Liver (tissue), 9 donors: ENCODE results near the gene GPR84. TPM values are rescaled to one million over a fixed set of nuclear protein-coding genes. Genes with fewer than 3 reads are reported as not detected.

Experiments
- DNase-seq: peaks from one replicate; pipeline ENCODE4 v3.0.0-alpha.2; 2017; ENCODE audit warnings: low spot score
- H3K27ac ChIP-seq, 2 donors: one replicate each; pipeline ENCODE4 v1.7.0; 2013; ENCODE audit warnings: inconsistent platforms in 2 of 2, low read length in 2 of 2, control low read depth in 1 of 2, low read depth in 1 of 2, mild to moderate bottlenecking in 1 of 2
- H3K27me3 ChIP-seq, 4 donors: one replicate each; pipeline versions ENCODE4 v1.6.1 to v1.7.0; 2013; ENCODE audit warnings: low read length in 3 of 4, inconsistent platforms in 1 of 4, mild to moderate bottlenecking in 1 of 4, moderate library complexity in 1 of 4; ENCODE audit not compliant: control insufficient read depth in 4 of 4, insufficient read depth in 4 of 4
- H3K36me3 ChIP-seq, 4 donors: one replicate each; pipeline versions ENCODE4 v1.6.1 to v1.7.0; 2013; ENCODE audit warnings: low read length in 3 of 4, mild to moderate bottlenecking in 3 of 4, low read depth in 1 of 4, moderate library complexity in 1 of 4; ENCODE audit not compliant: control insufficient read depth in 4 of 4, insufficient read depth in 3 of 4
- H3K4me1 ChIP-seq, 4 donors: one replicate each; pipeline versions ENCODE4 v1.6.1 to v1.7.0; 2013; ENCODE audit warnings: low read length in 3 of 4, mild to moderate bottlenecking in 3 of 4, moderate library complexity in 1 of 4; ENCODE audit not compliant: control insufficient read depth in 4 of 4, insufficient read depth in 4 of 4
- H3K4me3 ChIP-seq, 3 donors: one replicate each; pipeline versions ENCODE4 v1.6.1 to v1.7.0; 2013; ENCODE audit warnings: low read length in 3 of 3, control low read depth in 1 of 3, low read depth in 1 of 3, mild to moderate bottlenecking in 1 of 3
- H3K9ac ChIP-seq, 2 donors: one replicate each; pipeline ENCODE4 v1.7.0; 2013; ENCODE audit warnings: low read length in 2 of 2, mild to moderate bottlenecking in 2 of 2, moderate library complexity in 2 of 2, control low read depth in 1 of 2, low read depth in 1 of 2
- H3K9me3 ChIP-seq, 4 donors: one replicate each; pipeline versions ENCODE4 v1.6.1 to v1.7.0; 2013; ENCODE audit warnings: low read length in 3 of 4; ENCODE audit not compliant: control insufficient read depth in 4 of 4
- CTCF ChIP-seq: fragments of 150-350 bp; IDR thresholded peaks from 2 replicates; pipeline ENCODE4 v1.5.1; 2017; ENCODE audit warnings: improper control_type of control experiment, low read depth, low read length; ENCODE audit not compliant: missing input control
- EGR1 ChIP-seq, 2 donors: IDR thresholded peaks; 2 replicates each; pipeline ENCODE4 v1.6.1; 2016 to 2018; ENCODE audit warnings: antibody characterized with exemption in 2 of 2, low read depth in 2 of 2
- FOXA1 ChIP-seq: IDR thresholded peaks from 2 replicates; pipeline ENCODE4 v1.6.1; 2016; ENCODE audit warnings: antibody characterized with exemption
- FOXA2 ChIP-seq: IDR thresholded peaks from 2 replicates; pipeline ENCODE4 v1.6.1; 2016; ENCODE audit warnings: antibody characterized with exemption
- GABPA ChIP-seq, 2 donors: IDR thresholded peaks in 1 of 2; conservative IDR thresholded peaks in 1 of 2; 2 replicates each; pipeline ENCODE4 v1.6.1; 2016; ENCODE audit warnings: antibody characterized with exemption in 2 of 2, mild to moderate bottlenecking in 1 of 2, moderate library complexity in 1 of 2
- HNF4A ChIP-seq, 2 donors: conservative IDR thresholded peaks; 2 replicates each; pipeline ENCODE4 v1.6.1; 2016; ENCODE audit warnings: antibody characterized with exemption in 2 of 2, mild to moderate bottlenecking in 2 of 2
- HNF4G ChIP-seq: IDR thresholded peaks from 2 replicates; pipeline ENCODE4 v1.6.1; 2016; ENCODE audit warnings: antibody characterized with exemption
- JUND ChIP-seq, 2 donors: IDR thresholded peaks; 2 replicates each; pipeline ENCODE4 v1.6.1; 2016; ENCODE audit warnings: antibody characterized with exemption in 2 of 2
- NR2F2 ChIP-seq: IDR thresholded peaks from 2 replicates; pipeline ENCODE4 v1.6.1; 2016; ENCODE audit warnings: antibody characterized with exemption
- RAD21 ChIP-seq, 2 donors: IDR thresholded peaks; 2 replicates each; pipeline ENCODE4 v1.6.1; 2016; ENCODE audit warnings: antibody characterized with exemption in 2 of 2, mild to moderate bottlenecking in 2 of 2
- REST ChIP-seq: IDR thresholded peaks from 2 replicates; pipeline ENCODE4 v1.6.1; 2016; ENCODE audit warnings: antibody characterized with exemption, mild to moderate bottlenecking
- RXRA ChIP-seq, 2 donors: IDR thresholded peaks; 2 replicates each; pipeline ENCODE4 v1.6.1; 2017 to 2018; ENCODE audit warnings: antibody characterized with exemption in 2 of 2, mild to moderate bottlenecking in 1 of 2
- SP1 ChIP-seq: IDR thresholded peaks from 2 replicates; pipeline ENCODE4 v1.6.1; 2018; ENCODE audit warnings: antibody characterized with exemption, mild to moderate bottlenecking
- TAF1 ChIP-seq: conservative IDR thresholded peaks from 2 replicates; pipeline ENCODE4 v1.6.1; 2016; ENCODE audit warnings: antibody characterized with exemption, mild to moderate bottlenecking
- YY1 ChIP-seq: IDR thresholded peaks from 2 replicates; pipeline ENCODE4 v1.6.1; 2016; ENCODE audit warnings: antibody characterized with exemption, mild to moderate bottlenecking
- WGBS: extraction: QIAGEN DNeasy Blood & Tissue Kit; methylation state at CpG from one replicate; pipeline ENCODE4 v1.1.7; 2013; 5-methylcytosine and 5-hydroxymethylcytosine counted together
- polyA plus RNA-seq, 2 donors: library from polyadenylated mRNA; stranded (reverse) in 1 of 2; unstranded in 1 of 2; fragments of 200-250 nt in 1 of 2; fragments of >200 nt in 1 of 2; fragmentation: Nextera tagmentation in 1 of 2; extraction: Ambion mirVana in 1 of 2; gene quantifications; one replicate each; pipeline versions ENCODE4 v1.2.1 to v1.2.3, GENCODE V29; 2013 to 2015
- total RNA-seq, 2 donors: library from RNA; depleted of rRNA; stranded (reverse); fragments of >200 nt; gene quantifications; one replicate each; pipeline ENCODE4 v1.2.3, GENCODE V29; 2014
- TF ChIP-seq, protein P1 (sequence below): IDR thresholded peaks from 2 replicates; pipeline ENCODE4 v1.6.1; 2016; ENCODE audit warnings: antibody characterized with exemption
- TF ChIP-seq, protein P2 (sequence below): IDR thresholded peaks from 2 replicates; pipeline ENCODE4 v1.6.1; 2016; ENCODE audit warnings: antibody characterized with exemption
- TF ChIP-seq, protein P3 (sequence below): IDR thresholded peaks from 2 replicates; pipeline ENCODE4 v1.6.1; 2016; ENCODE audit warnings: antibody characterized with exemption
- donor health status: healthy.
- donor health status: healthy.
- donor health status: healthy.
- donor health status: healthy.
- donor health status: healthy.

Gene GPR84
- total and polyA plus RNA-seq, 4 donors = 0.09 to 0.37 (median 0.33) TPM; not detected in 1

GRCh38 chr12:54395545-54395944, 31.3 kb upstream of the GPR84 start:
- H3K36me3 ChIP-seq = peaks cover 8 to 51% (median 47%) of the 10 kb centered on the region in 4 donors
- no peaks in the 10 kb centered on the region for H3K27me3 ChIP-seq
- no peak overlapping the region for H3K9ac ChIP-seq
- H3K4me3 ChIP-seq = no peak overlapping the region
- H3K4me1 ChIP-seq = peaks cover 0 to 5% (median 1%) of the 10 kb centered on the region in 4 donors
- DNase-seq = no peak
- H3K9me3 ChIP-seq = no peaks in the 10 kb centered on the region
- H3K27ac ChIP-seq = no peak overlapping the region
- TF ChIP-seq, protein P1, sequence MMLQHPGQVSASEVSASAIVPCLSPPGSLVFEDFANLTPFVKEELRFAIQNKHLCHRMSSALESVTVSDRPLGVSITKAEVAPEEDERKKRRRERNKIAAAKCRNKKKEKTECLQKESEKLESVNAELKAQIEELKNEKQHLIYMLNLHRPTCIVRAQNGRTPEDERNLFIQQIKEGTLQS = no peak
- TF ChIP-seq SP1 (no peak), YY1 (no peak), JUND (IDR thresholded peaks at IDR 0.05) (no peak), CTCF (no peak)

DNA sequence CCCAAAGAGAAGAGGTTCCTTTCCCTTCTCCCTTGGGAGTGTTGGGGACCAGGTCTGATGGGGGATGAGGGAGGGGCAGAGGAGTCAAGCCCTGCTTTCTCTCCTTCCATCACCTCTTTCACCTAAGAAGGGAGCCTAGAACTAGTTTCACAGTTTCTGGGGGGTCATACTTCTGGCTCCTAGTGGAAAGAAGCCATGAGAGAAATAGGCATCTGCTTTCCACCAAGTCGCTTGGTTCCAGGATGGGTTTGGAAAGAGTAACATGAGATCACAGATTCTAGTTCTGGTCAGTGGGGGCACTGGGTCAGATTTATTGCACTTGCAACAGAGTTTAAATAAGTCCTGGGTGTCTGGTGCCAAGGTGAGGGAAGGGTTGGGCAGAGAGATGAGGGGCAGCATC, 30.7 kb upstream of the GPR84 start:
- no peak for DNase-seq
- Histone ChIP-seq H3K4me3 (no peak overlapping the region), H3K9me3 (no peaks in the 10 kb centered on the region), H3K36me3 (peaks cover 6 to 46% (median 41%) of the 10 kb centered on the region in 4 donors), H3K27me3 (no peaks in the 10 kb centered on the region), H3K9ac (no peak overlapping the region), H3K27ac (no peak overlapping the region), H3K4me1 (peaks cover 0 to 5% (median 1%) of the 10 kb centered on the region in 4 donors)
- no peak for TF ChIP-seq GABPA (IDR thresholded peaks at IDR 0.05 in 1 of 2, conservative IDR thresholded peaks at IDR 0.05 in 1 of 2)
- TF ChIP-seq, protein P2, sequence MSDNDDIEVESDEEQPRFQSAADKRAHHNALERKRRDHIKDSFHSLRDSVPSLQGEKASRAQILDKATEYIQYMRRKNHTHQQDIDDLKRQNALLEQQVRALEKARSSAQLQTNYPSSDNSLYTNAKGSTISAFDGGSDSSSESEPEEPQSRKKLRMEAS = no peak
- TF ChIP-seq REST = no peak
- TF ChIP-seq FOXA1 = no peak
- TF ChIP-seq SP1 = no peak
- no peak for TF ChIP-seq HNF4G
- no peak for TF ChIP-seq YY1
- TF ChIP-seq RXRA (IDR thresholded peaks at IDR 0.05) = no peak
- TF ChIP-seq CTCF = no peak
- TF ChIP-seq HNF4A (conservative IDR thresholded peaks at IDR 0.05) = no peak
- TF ChIP-seq, protein P1 = no peak
- no peak for TF ChIP-seq TAF1
- no peak for TF ChIP-seq EGR1 (IDR thresholded peaks at IDR 0.05; ENCODE audit: low read depth in 2 of 2)
- TF ChIP-seq NR2F2 = no peak
- TF ChIP-seq JUND (IDR thresholded peaks at IDR 0.05) = no peak
- TF ChIP-seq, protein P3, sequence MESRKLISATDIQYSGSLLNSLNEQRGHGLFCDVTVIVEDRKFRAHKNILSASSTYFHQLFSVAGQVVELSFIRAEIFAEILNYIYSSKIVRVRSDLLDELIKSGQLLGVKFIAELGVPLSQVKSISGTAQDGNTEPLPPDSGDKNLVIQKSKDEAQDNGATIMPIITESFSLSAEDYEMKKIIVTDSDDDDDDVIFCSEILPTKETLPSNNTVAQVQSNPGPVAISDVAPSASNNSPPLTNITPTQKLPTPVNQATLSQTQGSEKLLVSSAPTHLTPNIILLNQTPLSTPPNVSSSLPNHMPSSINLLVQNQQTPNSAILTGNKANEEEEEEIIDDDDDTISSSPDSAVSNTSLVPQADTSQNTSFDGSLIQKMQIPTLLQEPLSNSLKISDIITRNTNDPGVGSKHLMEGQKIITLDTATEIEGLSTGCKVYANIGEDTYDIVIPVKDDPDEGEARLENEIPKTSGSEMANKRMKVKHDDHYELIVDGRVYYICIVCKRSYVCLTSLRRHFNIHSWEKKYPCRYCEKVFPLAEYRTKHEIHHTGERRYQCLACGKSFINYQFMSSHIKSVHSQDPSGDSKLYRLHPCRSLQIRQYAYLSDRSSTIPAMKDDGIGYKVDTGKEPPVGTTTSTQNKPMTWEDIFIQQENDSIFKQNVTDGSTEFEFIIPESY = no peak
- TF ChIP-seq RAD21 (IDR thresholded peaks at IDR 0.05) = no peak
- TF ChIP-seq FOXA2 = no peak
- 67% methylated on average over 1 of the region's 1 CpG for WGBS
